Measurements from ENCODE around the gene CHRDL2.

DNA sequence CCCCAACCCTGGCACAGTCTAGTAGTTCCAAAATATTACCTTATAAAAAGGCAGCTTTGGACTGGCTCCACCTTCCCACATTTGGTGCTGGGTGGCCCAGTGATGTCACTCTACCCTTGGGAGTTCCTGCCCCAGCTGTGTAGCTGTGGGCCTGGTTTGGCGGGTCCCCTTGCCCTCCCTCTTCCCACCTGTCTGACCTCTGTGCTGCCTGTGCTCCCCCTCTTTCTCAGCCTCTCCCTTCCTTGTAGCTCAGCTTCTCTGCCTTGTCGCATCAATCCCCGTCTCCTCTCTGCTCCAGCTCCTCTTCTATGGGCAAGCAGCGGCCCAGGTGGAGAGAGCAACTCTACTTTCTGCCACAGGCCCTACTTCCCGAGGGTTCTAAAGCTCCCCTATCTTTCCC, 54.6 kb downstream of the CHRDL2 start:
- TF ChIP-seq, protein P1, sequence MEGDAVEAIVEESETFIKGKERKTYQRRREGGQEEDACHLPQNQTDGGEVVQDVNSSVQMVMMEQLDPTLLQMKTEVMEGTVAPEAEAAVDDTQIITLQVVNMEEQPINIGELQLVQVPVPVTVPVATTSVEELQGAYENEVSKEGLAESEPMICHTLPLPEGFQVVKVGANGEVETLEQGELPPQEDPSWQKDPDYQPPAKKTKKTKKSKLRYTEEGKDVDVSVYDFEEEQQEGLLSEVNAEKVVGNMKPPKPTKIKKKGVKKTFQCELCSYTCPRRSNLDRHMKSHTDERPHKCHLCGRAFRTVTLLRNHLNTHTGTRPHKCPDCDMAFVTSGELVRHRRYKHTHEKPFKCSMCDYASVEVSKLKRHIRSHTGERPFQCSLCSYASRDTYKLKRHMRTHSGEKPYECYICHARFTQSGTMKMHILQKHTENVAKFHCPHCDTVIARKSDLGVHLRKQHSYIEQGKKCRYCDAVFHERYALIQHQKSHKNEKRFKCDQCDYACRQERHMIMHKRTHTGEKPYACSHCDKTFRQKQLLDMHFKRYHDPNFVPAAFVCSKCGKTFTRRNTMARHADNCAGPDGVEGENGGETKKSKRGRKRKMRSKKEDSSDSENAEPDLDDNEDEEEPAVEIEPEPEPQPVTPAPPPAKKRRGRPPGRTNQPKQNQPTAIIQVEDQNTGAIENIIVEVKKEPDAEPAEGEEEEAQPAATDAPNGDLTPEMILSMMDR (IDR thresholded peaks at IDR 0.05; ENCODE audit: poor library complexity): no peak
- no peak for TF ChIP-seq EZH2 (IDR thresholded peaks at IDR 0.05; ENCODE audit: borderline replicate concordance)

Measured in hepatocyte (in vitro differentiated cells).